ENCODE results near the gene KCNAB1. TPM values are rescaled to one million over a fixed set of nuclear protein-coding genes. Genes with fewer than 3 reads are reported as not detected.
A peak's percentile ranks its signal among the peaks of the same experiment; 100 is the strongest.

Gene KCNAB1
- total RNA-seq, 2 experiments from 2014 or later, result not detected

- Mint-ChIP-seq H3K4me1 (ENCODE audit: low read depth) (no peaks in the 10 kb centered on the region), H3K36me3 (no peaks in the 10 kb centered on the region), H3K27ac (no peak overlapping the region), H3K4me3 (no peak overlapping the region), H3K27me3 (peaks cover 9% of the 10 kb centered on the region), H3K9me3 (no peaks in the 10 kb centered on the region)
- no peak for DNase-seq
- POLR2A ChIA-PET, result no interaction called here
- CTCF ChIA-PET, result interaction anchor here (1.4 to 1.7 kb wide), 2 partner anchors 35 to 323 kb away, joined by 5 read pairs; no protein-coding TSS in a partner anchor
- intact Hi-C loops (cut with micrococcal nuclease), result loop anchor here (5.0 kb wide), 1 partner anchor 34 kb away; no protein-coding TSS in a partner anchor
Measured at GRCh38 chr3:156473341-156473740, 353.0 kb downstream of the KCNAB1 start.

DNA sequence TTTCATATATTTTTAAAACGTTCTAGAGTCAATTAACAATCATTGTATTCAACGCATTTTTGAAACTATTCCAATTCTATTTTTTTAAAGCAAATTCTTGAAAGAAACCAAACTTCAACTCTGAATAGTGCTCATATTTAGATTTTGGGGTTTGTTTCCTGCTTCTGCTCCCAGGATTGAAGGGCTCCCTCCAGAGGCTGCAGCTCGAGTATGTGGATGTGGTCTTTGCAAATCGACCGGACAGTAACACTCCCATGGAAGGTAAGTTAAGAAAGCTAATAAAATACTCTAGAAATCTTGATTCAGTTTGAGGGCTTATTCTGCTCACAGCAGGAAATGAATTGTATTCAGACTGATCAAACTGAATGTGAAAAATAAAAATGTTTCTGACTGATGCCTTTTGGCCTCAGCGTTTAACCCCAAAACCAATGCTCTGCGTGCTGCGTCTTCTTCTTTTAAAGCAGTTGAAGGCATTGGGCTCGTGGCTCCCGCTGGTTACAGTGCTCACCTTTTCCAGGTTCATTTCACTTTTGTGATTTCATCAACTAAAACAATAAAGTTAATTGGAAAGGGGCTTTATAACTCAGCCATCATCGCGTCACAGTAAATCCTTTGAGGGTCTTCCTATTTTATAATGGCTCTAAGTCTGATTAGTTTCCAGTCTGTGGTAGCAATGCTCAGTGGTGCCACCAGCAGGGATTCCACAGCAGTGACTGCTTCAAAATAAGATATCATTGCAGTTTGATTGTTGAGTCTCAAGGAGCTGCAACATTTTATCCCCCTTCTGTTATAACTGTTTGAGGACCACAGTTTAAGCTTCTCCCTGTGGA, 354.4 kb downstream of the KCNAB1 start:
- ChIA-PET CTCF (interaction anchor here (1.0 to 1.7 kb wide), 4 partner anchors 25 to 324 kb away, joined by 3 to 8 read pairs (median 5); no protein-coding TSS in a partner anchor), POLR2A (no interaction called here)
- H3K4me1 Mint-ChIP-seq (ENCODE audit: low read depth), result no peaks in the 10 kb centered on the region
- peaks cover 12% of the 10 kb centered on the region for H3K27me3 Mint-ChIP-seq
- H3K36me3 Mint-ChIP-seq, result no peaks in the 10 kb centered on the region
- intact Hi-C loops (cut with micrococcal nuclease), result loop anchor here (5.0 kb wide), 1 partner anchor 33 kb away; no protein-coding TSS in a partner anchor
- no peak overlapping the region for H3K4me3 Mint-ChIP-seq
- no peak overlapping the region for H3K27ac Mint-ChIP-seq
- no peaks in the 10 kb centered on the region for H3K9me3 Mint-ChIP-seq
- peak; percentile 11 for DNase-seq

DNA sequence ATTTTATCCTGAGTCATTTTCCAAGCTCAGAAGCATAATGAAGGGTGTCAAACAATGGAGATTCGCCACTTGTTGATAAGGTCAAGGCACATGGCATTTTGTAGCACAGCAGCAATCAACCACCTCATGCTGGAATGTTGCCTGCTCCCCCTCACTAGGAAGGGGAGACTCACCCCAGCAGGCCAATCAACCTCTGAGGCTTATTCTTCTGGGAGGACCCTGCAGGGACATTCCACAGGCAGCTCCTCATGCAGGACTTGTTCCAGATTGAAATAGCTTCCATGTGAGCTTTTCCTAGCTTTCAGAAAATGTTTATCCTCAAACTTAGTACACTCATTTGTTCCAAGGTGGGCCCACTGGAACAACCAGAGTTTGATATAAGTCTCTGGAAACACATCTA, 356.9 kb downstream of the KCNAB1 start:
- POLR2A ChIA-PET, result no interaction called here
- no peak for DNase-seq
- H3K9me3 Mint-ChIP-seq, result no peaks in the 10 kb centered on the region
- no peak overlapping the region for H3K4me3 Mint-ChIP-seq
- intact Hi-C loops (cut with micrococcal nuclease), result no loop called here
- CTCF ChIA-PET, result no interaction called here
- peaks cover 5% of the 10 kb centered on the region for H3K27me3 Mint-ChIP-seq
- no peak overlapping the region for H3K27ac Mint-ChIP-seq
- peaks cover 9% of the 10 kb centered on the region for H3K4me1 Mint-ChIP-seq (ENCODE audit: low read depth)
- no peaks in the 10 kb centered on the region for H3K36me3 Mint-ChIP-seq

DNA sequence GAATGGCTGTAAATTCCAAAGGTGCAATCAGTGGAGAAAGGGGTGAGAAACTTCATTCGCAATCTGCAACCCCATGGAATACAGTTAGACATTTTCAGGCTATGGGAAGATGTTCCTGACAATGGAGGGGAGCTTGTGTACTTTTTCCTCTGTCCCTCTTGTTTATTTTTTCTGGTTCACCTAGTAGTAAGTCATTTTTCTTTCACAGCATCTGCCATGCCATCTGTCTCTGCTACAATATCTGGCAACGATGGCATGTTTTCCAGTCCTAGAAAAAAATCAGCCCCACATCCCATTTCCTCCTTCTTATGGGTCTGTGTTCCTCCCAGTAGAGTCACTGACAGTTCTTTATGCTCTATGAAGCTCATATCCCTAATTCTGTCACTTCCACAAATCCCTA, 358.5 kb downstream of the KCNAB1 start:
- peaks cover 22% of the 10 kb centered on the region for H3K4me1 Mint-ChIP-seq (ENCODE audit: low read depth)
- H3K4me3 Mint-ChIP-seq, result no peak overlapping the region
- ChIA-PET CTCF (no interaction called here), POLR2A (no interaction called here)
- H3K27ac Mint-ChIP-seq, result no peak overlapping the region
- H3K27me3 Mint-ChIP-seq, result peaks cover 5% of the 10 kb centered on the region
- intact Hi-C loops (cut with micrococcal nuclease), result no loop called here
- no peak for DNase-seq
- no peaks in the 10 kb centered on the region for H3K36me3 Mint-ChIP-seq
- no peaks in the 10 kb centered on the region for H3K9me3 Mint-ChIP-seq

DNA sequence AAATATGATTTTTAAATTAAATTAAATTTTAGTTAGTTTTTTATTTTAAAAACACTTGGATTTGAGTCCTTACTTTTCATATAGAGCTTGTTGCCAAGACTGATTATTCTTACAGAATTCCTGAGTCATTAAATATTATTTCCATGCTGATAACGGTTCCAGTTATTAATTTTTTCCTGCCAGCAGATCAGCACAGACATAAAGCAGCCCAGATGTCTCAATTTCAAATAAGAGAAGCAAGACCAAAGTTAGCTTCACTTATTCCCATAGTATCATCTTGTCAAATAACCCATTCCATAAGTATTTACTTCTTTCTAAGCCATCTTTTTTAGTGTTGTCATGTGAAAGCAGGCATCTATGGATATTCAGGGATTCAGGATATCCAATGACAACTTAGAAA, 359.2 kb downstream of the KCNAB1 start:
- H3K27ac Mint-ChIP-seq, result no peak overlapping the region
- POLR2A ChIA-PET, result no interaction called here
- CTCF ChIA-PET, result no interaction called here
- DNase-seq, result no peak
- H3K4me3 Mint-ChIP-seq, result no peak overlapping the region
- peaks cover 30% of the 10 kb centered on the region for H3K4me1 Mint-ChIP-seq (ENCODE audit: low read depth)
- H3K9me3 Mint-ChIP-seq, result no peaks in the 10 kb centered on the region
- peaks cover 5% of the 10 kb centered on the region for H3K27me3 Mint-ChIP-seq
- intact Hi-C loops (cut with micrococcal nuclease), result loop anchor here (5.0 kb wide), 2 partner anchors 63 to 128 kb away; no protein-coding TSS in a partner anchor
- H3K36me3 Mint-ChIP-seq, result no peaks in the 10 kb centered on the region

- intact Hi-C loops (cut with micrococcal nuclease), result loop anchor here (5.0 kb wide), 2 partner anchors 61 to 126 kb away; no protein-coding TSS in a partner anchor
- no peak overlapping the region for H3K4me3 Mint-ChIP-seq
- peaks cover 41% of the 10 kb centered on the region for H3K4me1 Mint-ChIP-seq (ENCODE audit: low read depth)
- H3K9me3 Mint-ChIP-seq, result no peaks in the 10 kb centered on the region
- CTCF ChIA-PET, result interaction anchor here (0.7 to 1.5 kb wide), 4 partner anchors 29 to 66 kb away, joined by 3 to 4 read pairs (median 4); no protein-coding TSS in a partner anchor
- no peak for DNase-seq
- POLR2A ChIA-PET, result no interaction called here
- H3K36me3 Mint-ChIP-seq, result no peaks in the 10 kb centered on the region
- H3K27ac Mint-ChIP-seq, result no peak overlapping the region
- peaks cover 5% of the 10 kb centered on the region for H3K27me3 Mint-ChIP-seq
Measured at GRCh38 chr3:156480949-156481348, 360.6 kb downstream of the KCNAB1 start.

GRCh38 chr3:156483002-156483401, 362.6 kb downstream of the KCNAB1 start:
- CTCF ChIA-PET, result interaction anchor here (0.7 to 1.3 kb wide), 7 partner anchors 24 to 439 kb away, joined by 3 to 5 read pairs (median 3); no protein-coding TSS in a partner anchor

GRCh38 chr3:156483426-156483825, 363.0 kb downstream of the KCNAB1 start:
- ChIA-PET POLR2A (interaction anchor here (0.7 to 1.3 kb wide), 2 partner anchors 72 to 677 kb away, joined by 3 to 4 read pairs; partner anchors contain the start of gene SSR3), CTCF (interaction anchor here (0.7 to 1.3 kb wide), 6 partner anchors 27 to 439 kb away, joined by 3 to 5 read pairs (median 3); no protein-coding TSS in a partner anchor)
- intact Hi-C loops (cut with micrococcal nuclease), result loop anchor here (1.0 to 5.0 kb wide), 8 partner anchors 24 to 645 kb away; partner anchors contain the start of gene SLC33A1
- H3K9me3 Mint-ChIP-seq, result no peaks in the 10 kb centered on the region
- peak; percentile 25 for DNase-seq
- peak overlapping the region; percentile 90 for H3K27ac Mint-ChIP-seq
- peak overlapping the region; percentile 66 for H3K4me3 Mint-ChIP-seq
- peaks cover 3% of the 10 kb centered on the region for H3K27me3 Mint-ChIP-seq
- peaks cover 41% of the 10 kb centered on the region for H3K4me1 Mint-ChIP-seq (ENCODE audit: low read depth)
- no peaks in the 10 kb centered on the region for H3K36me3 Mint-ChIP-seq

More at GRCh38 chr3:156483002-156483401, 362.6 kb downstream of the KCNAB1 start:
- peaks cover 41% of the 10 kb centered on the region for H3K4me1 Mint-ChIP-seq (ENCODE audit: low read depth)
- no peaks in the 10 kb centered on the region for H3K36me3 Mint-ChIP-seq
- no peak overlapping the region for H3K4me3 Mint-ChIP-seq
- intact Hi-C loops (cut with micrococcal nuclease), result loop anchor here (1.0 to 5.0 kb wide), 8 partner anchors 24 to 645 kb away; partner anchors contain the start of gene SLC33A1
- peak overlapping the region; percentile 21 for H3K27ac Mint-ChIP-seq
- no peak for DNase-seq
- H3K27me3 Mint-ChIP-seq, result peaks cover 3% of the 10 kb centered on the region
- H3K9me3 Mint-ChIP-seq, result no peaks in the 10 kb centered on the region
- POLR2A ChIA-PET, result interaction anchor here (0.7 kb wide), 1 partner anchor 678 kb away, joined by 3 read pairs; no protein-coding TSS in a partner anchor

- H3K27me3 Mint-ChIP-seq, result no peaks in the 10 kb centered on the region
- H3K9me3 Mint-ChIP-seq, result no peaks in the 10 kb centered on the region
- no peaks in the 10 kb centered on the region for H3K36me3 Mint-ChIP-seq
- peak overlapping the region; percentile 66 for H3K4me3 Mint-ChIP-seq
- DNase-seq, result peak; percentile 62
- ChIA-PET CTCF (interaction anchor here (0.7 to 1.6 kb wide), 4 partner anchors 19 to 334 kb away, joined by 3 to 12 read pairs (median 4); no protein-coding TSS in a partner anchor), POLR2A (interaction anchor here (0.7 to 1.3 kb wide), 2 partner anchors 71 to 677 kb away, joined by 3 to 4 read pairs; partner anchors contain the start of gene SSR3)
- peak overlapping the region; percentile 90 for H3K27ac Mint-ChIP-seq
- H3K4me1 Mint-ChIP-seq (ENCODE audit: low read depth), result peaks cover 41% of the 10 kb centered on the region
- intact Hi-C loops (cut with micrococcal nuclease), result loop anchor here (1.0 to 5.0 kb wide), 11 partner anchors 23 to 644 kb away; partner anchors contain the start of genes SLC33A1 and SSR3
Measured at GRCh38 chr3:156483961-156484787, 363.8 kb downstream of the KCNAB1 start.

DNA sequence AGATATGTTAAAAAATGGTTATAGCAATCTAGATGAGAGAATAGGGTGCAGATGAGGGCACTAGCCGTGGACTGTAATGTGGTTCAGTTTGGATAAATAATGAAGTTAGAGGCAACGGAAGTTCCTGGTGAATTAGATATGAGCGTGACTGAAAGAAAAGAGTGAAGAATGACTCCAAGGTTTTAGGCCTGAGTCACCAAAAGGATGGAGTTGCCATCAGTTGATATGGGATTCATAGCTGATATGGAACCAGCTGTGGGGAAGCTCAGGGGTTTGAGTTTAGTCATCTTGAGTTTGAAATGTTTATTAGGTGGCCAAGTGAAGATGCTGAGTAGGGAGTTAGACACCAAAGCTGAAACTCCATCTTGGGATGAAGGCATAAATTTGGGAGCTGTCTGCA, 368.4 kb downstream of the KCNAB1 start:
- H3K4me3 Mint-ChIP-seq, result no peak overlapping the region
- DNase-seq, result no peak

GRCh38 chr3:156489462-156489911, 369.1 kb downstream of the KCNAB1 start:
- no peak overlapping the region for H3K27ac Mint-ChIP-seq
- intact Hi-C loops (cut with micrococcal nuclease), result no loop called here

More for the DNA sequence above, 368.4 kb downstream of the KCNAB1 start:
- POLR2A ChIA-PET, result no interaction called here
- Mint-ChIP-seq H3K4me1 (ENCODE audit: low read depth) (peaks cover 19% of the 10 kb centered on the region), H3K9me3 (no peaks in the 10 kb centered on the region), H3K36me3 (no peaks in the 10 kb centered on the region), H3K27me3 (peaks cover 3% of the 10 kb centered on the region), H3K27ac (no peak overlapping the region)
- CTCF ChIA-PET, result interaction anchor here (0.9 to 1.6 kb wide), 3 partner anchors 20 to 26 kb away, joined by 3 to 5 read pairs (median 4); no protein-coding TSS in a partner anchor
- intact Hi-C loops (cut with micrococcal nuclease), result no loop called here

More at GRCh38 chr3:156489462-156489911, 369.1 kb downstream of the KCNAB1 start:
- POLR2A ChIA-PET, result no interaction called here
- Mint-ChIP-seq H3K4me3 (no peak overlapping the region), H3K36me3 (no peaks in the 10 kb centered on the region), H3K27me3 (peaks cover 5% of the 10 kb centered on the region), H3K4me1 (ENCODE audit: low read depth) (peaks cover 12% of the 10 kb centered on the region), H3K9me3 (no peaks in the 10 kb centered on the region)
- CTCF ChIA-PET, result interaction anchor here (0.9 to 1.6 kb wide), 3 partner anchors 19 to 26 kb away, joined by 3 to 5 read pairs (median 4); no protein-coding TSS in a partner anchor
- DNase-seq, result no peak
